Stimulated activated CD4-positive, alpha-beta T cell treated with anti-CD3 and anti-CD28 coated beads, Interleukin-1b, Interleukin-23, amount 100 ng/mL, for 24 hours (primary cell): Measurements from ENCODE around the gene ADGRL2.

Experiments used
- DNase-seq, 4 experiments: peaks; one replicate each; pipeline ENCODE4 v3.0.0-alpha.2; 2020; ENCODE audit warnings: low read depth in 4 of 4, low spot score in 1 of 4

Gene ADGRL2

DNA sequence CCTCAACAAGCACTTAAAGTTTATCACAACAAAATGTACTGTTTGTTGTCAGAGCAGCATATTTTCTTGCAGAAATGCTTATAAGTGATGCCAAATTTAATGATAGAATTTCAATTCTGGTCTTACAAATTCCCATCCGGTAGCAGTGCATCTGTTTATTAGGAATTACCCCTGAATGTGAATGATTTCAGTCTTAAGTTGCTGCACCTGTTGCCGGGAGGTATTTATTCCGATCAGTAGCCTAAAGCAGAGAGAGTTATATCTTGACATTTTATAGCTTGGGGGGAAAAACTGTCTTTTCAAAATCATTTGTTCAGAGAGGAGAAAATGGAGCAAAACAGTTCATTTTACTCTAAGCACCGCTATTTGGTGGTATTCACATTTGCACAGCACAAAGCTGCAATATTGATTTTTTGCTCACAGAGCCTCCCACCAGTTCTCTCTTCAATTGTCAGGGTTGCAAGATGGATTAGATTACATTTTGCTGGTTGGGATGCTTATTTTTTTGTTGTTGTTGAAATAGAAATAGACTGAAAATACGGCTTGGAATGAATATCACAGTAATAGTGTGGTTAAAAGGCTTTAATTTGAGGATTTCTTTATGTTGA is 98.6 kb downstream of the ADGRL2 start:
- no peak for DNase-seq

GRCh38 chr1:81907575-81907974 is 106.8 kb downstream of the ADGRL2 start:
- no peak for DNase-seq

- no peak for DNase-seq
These were observed 111.6 kb downstream of the ADGRL2 start for GRCh38 chr1:81912383-81912782.

- no peak for DNase-seq
These were observed 115.2 kb downstream of the ADGRL2 start for GRCh38 chr1:81915937-81916336.

- DNase-seq: no peak
These were observed 119.6 kb downstream of the ADGRL2 start for GRCh38 chr1:81920245-81920740.

DNA sequence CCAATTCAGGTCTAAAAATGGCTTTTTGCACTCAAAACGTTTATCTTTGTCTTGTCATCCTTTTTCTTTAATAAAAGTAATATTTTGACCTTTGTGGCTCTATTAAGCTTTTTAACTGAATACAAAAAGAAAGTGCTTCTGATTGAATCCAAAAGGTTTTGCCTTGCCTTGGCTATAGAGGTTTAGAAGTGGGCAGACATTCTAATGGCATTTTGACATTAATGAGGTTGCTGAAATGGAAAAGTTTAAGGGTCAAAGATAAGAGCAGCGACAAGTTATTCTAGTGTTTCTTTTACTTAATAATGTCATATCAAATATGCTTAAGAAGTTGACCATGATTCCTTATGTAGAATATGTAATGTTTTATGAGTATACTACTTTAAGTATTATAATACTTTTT is 120.2 kb downstream of the ADGRL2 start:
- no peak for DNase-seq

DNA sequence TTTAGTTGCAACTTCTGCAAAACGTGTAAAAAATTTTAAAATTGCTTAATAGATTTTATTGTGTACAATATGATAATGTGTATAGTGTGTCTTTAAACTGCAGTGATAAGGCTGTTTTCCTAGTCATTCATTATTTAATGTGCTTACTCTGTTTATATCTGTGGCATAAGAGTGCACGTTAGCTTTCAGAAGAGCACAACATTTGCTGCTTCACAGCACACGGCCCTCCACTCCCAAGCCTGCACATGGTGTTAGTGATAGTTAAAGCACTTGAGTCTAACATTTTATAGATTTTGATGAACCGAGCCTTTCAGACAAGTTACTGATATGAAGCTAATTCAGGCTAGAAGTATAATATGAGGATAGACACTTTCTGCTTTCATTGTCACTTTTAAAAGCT is 120.6 kb downstream of the ADGRL2 start:
- DNase-seq: no peak

DNA sequence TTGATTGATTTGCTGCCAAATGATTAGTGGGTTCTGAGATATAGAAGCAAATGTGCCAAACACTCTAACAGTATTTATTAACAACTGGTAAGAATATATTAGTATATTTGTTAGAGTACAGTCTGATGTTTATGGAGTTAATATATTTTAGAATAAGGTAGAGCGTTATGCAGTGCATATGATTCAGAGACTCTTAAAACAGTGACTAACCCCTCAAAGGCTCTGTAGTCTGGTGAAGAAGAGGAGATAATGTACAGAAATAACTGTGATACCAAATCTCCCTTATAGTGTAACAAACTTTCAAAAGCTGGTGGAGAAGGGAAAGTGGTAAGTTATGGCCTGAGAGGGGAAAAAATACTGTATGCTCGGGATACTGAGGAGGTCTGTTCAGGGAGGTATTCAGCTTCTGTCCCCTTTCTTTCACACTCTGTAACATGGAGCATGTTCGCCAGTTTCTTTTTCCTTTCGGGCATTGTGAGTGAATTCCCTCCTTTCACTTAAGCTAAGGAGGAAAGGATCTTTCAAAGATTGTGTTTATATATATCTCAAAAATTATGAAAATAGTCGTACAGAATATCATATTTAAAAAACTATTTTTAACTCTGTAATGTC is 121.2 kb downstream of the ADGRL2 start:
- no peak for DNase-seq

GRCh38 chr1:81922955-81923354 is 122.2 kb downstream of the ADGRL2 start:
- no peak for DNase-seq

DNA sequence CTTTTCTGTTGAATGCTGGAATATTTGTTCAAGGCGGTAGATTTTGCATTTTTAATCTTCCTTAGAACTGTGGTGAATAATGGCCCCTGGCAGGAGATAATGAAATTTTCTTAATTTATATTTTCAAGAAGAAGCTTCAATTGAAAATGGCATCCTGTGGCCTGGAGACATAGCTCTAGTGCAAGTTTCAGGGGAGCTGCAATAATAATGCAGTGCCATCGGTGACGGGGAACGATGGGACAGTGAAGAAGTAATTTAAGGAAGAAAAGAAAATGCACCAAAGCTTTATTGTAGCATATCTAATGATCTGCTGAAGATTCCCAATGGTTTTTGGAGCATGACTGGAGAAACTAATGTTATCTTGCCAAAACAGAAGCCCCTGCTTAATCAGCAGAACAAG is 128.4 kb downstream of the ADGRL2 start:
- DNase-seq: no peak

- no peak for DNase-seq
These were observed 136.1 kb downstream of the ADGRL2 start for GRCh38 chr1:81936853-81937252.

DNA sequence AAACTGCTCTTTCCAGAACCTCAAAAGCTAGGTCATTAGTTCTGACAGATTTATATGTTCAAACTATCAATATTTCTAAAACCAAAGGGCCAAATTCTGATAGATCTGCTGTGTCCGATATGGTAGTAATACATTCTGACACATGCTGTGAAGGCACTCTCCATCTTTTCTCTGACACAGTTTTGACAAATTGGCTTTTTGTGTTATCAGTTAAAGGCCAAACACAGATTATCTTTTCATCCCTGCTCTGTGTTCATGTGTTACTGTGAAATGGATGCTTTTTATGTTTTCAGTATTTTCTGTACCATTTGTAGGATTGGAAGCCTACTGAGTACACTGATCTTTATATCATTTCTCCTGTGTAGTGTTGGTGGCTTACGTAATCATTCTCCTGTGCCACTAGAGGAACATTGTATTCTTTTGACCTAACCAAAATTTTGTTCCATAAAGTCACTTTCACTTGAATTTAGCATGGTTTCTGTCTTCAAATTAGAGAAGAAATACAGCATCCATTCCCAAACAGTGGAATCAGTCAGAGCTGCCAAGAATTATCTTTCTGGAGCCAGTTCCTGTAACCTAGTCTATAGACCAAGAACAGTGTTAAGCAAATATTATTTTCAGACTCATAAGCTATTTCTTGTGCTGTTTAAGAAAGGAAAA is 137.2 kb downstream of the ADGRL2 start:
- DNase-seq: no peak

- DNase-seq: no peak
These were observed 147.8 kb downstream of the ADGRL2 start for GRCh38 chr1:81948495-81948894.

DNA sequence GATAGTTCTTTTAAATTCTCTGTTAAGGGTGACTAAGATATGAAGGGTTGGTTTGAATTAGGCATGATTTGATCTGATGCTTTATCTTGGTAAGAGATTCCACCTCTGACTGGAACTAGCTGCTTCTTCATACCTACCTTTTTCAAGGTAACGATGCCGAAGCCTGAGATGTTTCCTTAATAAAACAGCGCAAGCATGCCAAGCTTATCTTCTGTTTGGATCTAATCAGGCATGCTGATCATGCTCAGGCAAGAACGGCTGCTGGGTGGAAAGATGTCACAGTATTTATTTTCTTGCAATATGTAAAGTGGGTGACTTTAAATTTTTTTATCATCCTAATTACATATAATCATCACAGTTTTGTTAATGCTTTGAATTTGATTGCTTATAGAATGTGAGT is 148.7 kb downstream of the ADGRL2 start:
- DNase-seq: no peak

GRCh38 chr1:81950037-81950436 is 149.3 kb downstream of the ADGRL2 start:
- no peak for DNase-seq

DNA sequence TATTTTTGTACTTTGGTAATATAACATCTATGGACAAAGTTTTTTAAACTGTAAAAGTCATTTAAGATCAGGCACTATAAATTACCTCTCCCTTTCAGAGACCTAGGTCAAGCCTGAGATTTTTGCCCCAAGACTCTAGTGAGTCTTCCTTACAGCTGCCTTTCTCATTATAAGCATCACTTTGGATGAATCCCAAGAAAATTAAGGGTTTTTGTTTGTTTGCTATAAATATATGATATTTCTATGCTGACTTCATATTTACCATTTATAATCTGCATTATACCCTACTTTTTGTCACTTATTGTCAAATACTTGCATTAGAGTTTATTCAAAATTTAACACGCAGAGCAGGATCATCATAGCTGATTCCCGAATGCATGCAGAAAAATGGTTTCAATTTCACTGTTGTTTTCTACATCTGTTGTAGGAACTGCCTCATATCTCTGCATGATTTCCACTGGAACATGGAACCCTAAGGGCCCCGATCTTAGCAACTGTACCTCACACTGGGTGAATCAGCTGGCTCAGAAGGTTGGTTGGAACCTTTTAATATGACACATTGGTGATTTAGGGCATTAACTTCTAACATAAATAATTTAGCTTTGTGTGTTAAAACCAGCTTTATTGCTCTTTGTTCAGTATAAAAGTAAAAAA is 150.0 kb downstream of the ADGRL2 start:
- DNase-seq: no peak

DNA sequence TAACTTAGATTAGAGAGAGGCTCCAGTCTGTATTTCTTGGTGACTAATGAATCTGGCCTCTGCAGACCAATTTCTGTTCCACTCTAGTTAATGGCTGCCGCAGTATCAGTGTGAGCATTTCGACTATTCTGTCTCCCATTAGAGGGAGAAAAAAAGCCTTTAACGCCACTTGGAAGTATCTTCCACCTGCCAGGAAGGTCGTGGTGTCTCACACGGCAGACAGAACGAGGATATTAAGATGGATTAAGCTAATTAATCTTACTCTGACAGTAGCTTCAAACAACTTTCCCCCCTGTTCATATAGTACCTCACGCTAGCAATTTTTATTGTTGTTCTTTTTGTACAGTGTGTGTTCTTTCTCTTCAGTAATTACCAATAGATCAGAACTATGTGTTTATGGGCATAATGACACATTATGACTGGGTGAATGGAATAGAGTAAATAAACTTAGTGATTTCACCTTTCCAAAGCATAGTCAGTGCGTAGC is 153.8 kb downstream of the ADGRL2 start:
- DNase-seq: no peak

DNA sequence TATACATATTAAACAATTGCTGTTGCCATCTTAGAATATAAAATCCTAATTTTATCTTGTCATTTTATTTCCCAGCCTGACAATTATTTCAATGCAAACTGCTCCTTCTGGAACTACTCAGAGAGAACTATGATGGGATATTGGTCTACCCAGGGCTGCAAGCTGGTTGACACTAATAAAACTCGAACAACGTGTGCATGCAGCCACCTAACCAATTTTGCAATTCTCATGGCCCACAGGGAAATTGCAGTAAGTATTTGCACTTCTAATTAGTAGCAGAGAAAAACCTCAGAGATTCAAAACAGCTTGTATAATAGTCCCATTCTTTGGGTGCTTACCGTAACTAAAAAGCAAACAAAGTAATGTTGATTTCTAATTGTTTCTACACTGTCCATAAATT is 167.2 kb downstream of the ADGRL2 start:
- DNase-seq: no peak

- DNase-seq: no peak
These were observed 169.7 kb downstream of the ADGRL2 start for GRCh38 chr1:81970416-81970815.

GRCh38 chr1:81974222-81974841 is 173.6 kb downstream of the ADGRL2 start:
- no peak for DNase-seq

GRCh38 chr1:81974883-81975555 is 174.3 kb downstream of the ADGRL2 start:
- DNase-seq: no peak
